ENCODE measurements around the gene KRT20.
"Not testable (repeated sequence)": the region's sequence is repeated elsewhere in the genome, so short reads cannot be mapped to it uniquely, and the experiment has no call there.

KRT20 gene

GRCh38 chr17:40884708-40885512 lies at the start of gene KRT20:
Gene KRT20 (minus strand): TSS chr17:40885242. CDS start chr17:40885185, 57 bp downstream.
- peak; percentile 10 for FAIRE-seq

GRCh38 chr17:40932608-40933007 lies 47.6 kb upstream of the KRT20 start:
- FAIRE-seq = no peak

GRCh38 chr17:40931311-40931710 lies 46.3 kb upstream of the KRT20 start:
- FAIRE-seq = no peak

GRCh38 chr17:40926341-40926740 lies 41.3 kb upstream of the KRT20 start:
- FAIRE-seq = no peak

- FAIRE-seq = no peak
Observed at GRCh38 chr17:40922239-40922638, 37.2 kb upstream of the KRT20 start.

GRCh38 chr17:40921026-40921425 lies 36.0 kb upstream of the KRT20 start:
- FAIRE-seq = no peak

GRCh38 chr17:40917116-40917515 lies 32.1 kb upstream of the KRT20 start:
- FAIRE-seq = not testable (repeated sequence)

GRCh38 chr17:40916366-40916765 lies 31.3 kb upstream of the KRT20 start:
- no peak for FAIRE-seq

GRCh38 chr17:40915721-40916256 lies 30.7 kb upstream of the KRT20 start:
- FAIRE-seq = no peak

- no peak for FAIRE-seq
Observed at GRCh38 chr17:40915199-40915661, 30.2 kb upstream of the KRT20 start.

GRCh38 chr17:40914075-40914855 lies 29.2 kb upstream of the KRT20 start:
- no peak for FAIRE-seq

GRCh38 chr17:40912486-40913210 lies 27.6 kb upstream of the KRT20 start:
- no peak for FAIRE-seq

- no peak for FAIRE-seq
Observed at GRCh38 chr17:40910441-40910841, 25.4 kb upstream of the KRT20 start.

- FAIRE-seq = no peak
Observed at GRCh38 chr17:40909755-40910154, 24.7 kb upstream of the KRT20 start.

- no peak for FAIRE-seq
Observed at GRCh38 chr17:40909351-40909750, 24.3 kb upstream of the KRT20 start.

GRCh38 chr17:40906613-40907012 lies 21.6 kb upstream of the KRT20 start:
- FAIRE-seq = no peak

- FAIRE-seq = no peak
Observed at GRCh38 chr17:40905370-40905769, 20.3 kb upstream of the KRT20 start.

GRCh38 chr17:40903129-40903847 lies 18.2 kb upstream of the KRT20 start:
- FAIRE-seq = no peak

- FAIRE-seq = no peak
Observed at GRCh38 chr17:40902498-40902897, 17.5 kb upstream of the KRT20 start.

GRCh38 chr17:40901981-40902474 lies 17.0 kb upstream of the KRT20 start:
- peak; percentile 91 for FAIRE-seq

GRCh38 chr17:40900809-40901356 lies 15.8 kb upstream of the KRT20 start:
- FAIRE-seq = no peak

Data from colon (tissue), 2 donors.